DOHH2 (cell line): ENCODE measurements around the gene PEX14.

ENCODE experiments used
- H3F3A ChIP-seq: fragments of 200-600 bp; sonication (generic), shearing (Covaris generic); 2 replicates; pipeline ENCODE4 v1.6.0; 2016; ENCODE audit warnings: antibody characterized with exemption, mild to moderate bottlenecking; ENCODE audit not compliant: control insufficient read depth, insufficient read depth
- H3K27ac ChIP-seq: fragments of 200-600 bp; sonication (generic); 2 replicates; pipeline ENCODE4 v1.5.1; 2014; ENCODE audit warnings: low read depth, mild to moderate bottlenecking, low read length, moderate library complexity
- H3K27me3 ChIP-seq: fragments of 200-600 bp; sonication (generic); 2 replicates; pipeline ENCODE4 v1.6.1; 2014; ENCODE audit warnings: mild to moderate bottlenecking, low read length, mixed read lengths; ENCODE audit not compliant: control insufficient read depth
- H3K36me3 ChIP-seq: fragments of 200-600 bp; sonication (generic); 2 replicates; pipeline ENCODE4 v1.6.1; 2014; ENCODE audit warnings: mild to moderate bottlenecking, low read length, moderate library complexity, mixed read lengths; ENCODE audit not compliant: control insufficient read depth
- H3K4me1 ChIP-seq: fragments of 200-600 bp; sonication (generic); 2 replicates; pipeline ENCODE4 v1.6.1; 2014; ENCODE audit warnings: mild to moderate bottlenecking, low read length, mixed read lengths; ENCODE audit not compliant: control insufficient read depth
- H3K4me2 ChIP-seq: fragments of 200-600 bp; sonication (generic); 2 replicates; pipeline ENCODE4 v1.6.0; 2014; ENCODE audit warnings: mild to moderate bottlenecking, low read length, moderate library complexity
- H3K4me3 ChIP-seq: fragments of 200-600 bp; sonication (generic); 2 replicates; pipeline ENCODE4 v1.5.1; 2014; ENCODE audit warnings: mild to moderate bottlenecking, low read length, mixed read lengths
- H3K79me2 ChIP-seq: fragments of 200-600 bp; sonication (generic); 2 replicates; pipeline ENCODE4 v1.6.1; 2014; ENCODE audit warnings: mild to moderate bottlenecking, low read length, mixed read lengths; ENCODE audit not compliant: control insufficient read depth
- H3K9me2 ChIP-seq: fragments of 200-600 bp; sonication (generic); replicated peaks from 2 replicates; pipeline ENCODE4 v1.6.1; 2014; ENCODE audit warnings: mild to moderate bottlenecking, low read length, mixed read lengths; ENCODE audit not compliant: control insufficient read depth
- H3K9me3 ChIP-seq: fragments of 200-600 bp; sonication (generic); 2 replicates; pipeline ENCODE4 v1.6.1; 2014; ENCODE audit warnings: antibody characterized with exemption, low read length, mixed read lengths; ENCODE audit not compliant: control insufficient read depth, insufficient read depth
- H4K20me1 ChIP-seq: fragments of 200-600 bp; sonication (generic); 2 replicates; pipeline ENCODE4 v1.6.0; 2014; ENCODE audit warnings: low read depth, mild to moderate bottlenecking, antibody characterized with exemption, low read length, moderate library complexity; ENCODE audit not compliant: control insufficient read depth, insufficient read depth
- EZH2phosphoT487 ChIP-seq: fragments of 200-600 bp; sonication (generic); IDR thresholded peaks from 2 replicates; pipeline ENCODE4 v1.6.1; 2017; ENCODE audit warnings: borderline replicate concordance, mild to moderate bottlenecking, antibody characterized with exemption, low read length, moderate library complexity, mixed read lengths
- TF ChIP-seq, protein P1 (sequence below): fragments of 200-600 bp; sonication (generic); IDR thresholded peaks from one replicate; pipeline ENCODE4 v1.5.1; 2014; ENCODE audit warnings: antibody characterized with exemption, mild to moderate bottlenecking, low read depth, low read length; ENCODE audit not compliant: poor library complexity, severe bottlenecking

PEX14 gene

DNA sequence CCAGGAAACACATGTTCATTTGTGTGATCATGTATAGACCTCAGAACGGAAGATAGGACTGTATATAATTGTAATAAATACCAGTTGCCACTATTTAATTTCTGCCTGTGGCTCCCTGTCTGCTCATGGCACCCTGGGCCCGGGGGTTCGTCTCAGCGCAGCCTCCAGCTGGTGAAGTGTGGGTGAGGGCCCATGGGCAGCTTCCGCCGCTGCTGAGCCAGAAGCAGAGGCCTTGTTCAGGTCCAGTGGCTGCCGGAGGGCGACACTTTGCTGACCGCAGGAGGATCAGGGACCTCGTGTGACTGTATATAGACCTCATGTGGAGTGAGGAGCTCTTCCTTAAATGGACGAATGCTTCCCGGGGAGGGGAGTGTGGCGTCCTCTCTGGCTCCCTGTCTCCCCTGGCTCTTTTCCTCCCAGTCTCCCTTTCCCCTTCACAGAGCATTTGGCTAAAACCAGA lies 155.9 kb downstream of the PEX14 start:
- H3K4me2 ChIP-seq: no peak overlapping the region
- H4K20me1 ChIP-seq: no peaks in the 10 kb centered on the region
- H3F3A ChIP-seq: no peaks in the 10 kb centered on the region
- H3K4me3 ChIP-seq: no peak overlapping the region
- no peaks in the 10 kb centered on the region for H3K36me3 ChIP-seq
- H3K9me3 ChIP-seq: no peaks in the 10 kb centered on the region
- TF ChIP-seq EZH2phosphoT487: no peak
- TF ChIP-seq, protein P1, sequence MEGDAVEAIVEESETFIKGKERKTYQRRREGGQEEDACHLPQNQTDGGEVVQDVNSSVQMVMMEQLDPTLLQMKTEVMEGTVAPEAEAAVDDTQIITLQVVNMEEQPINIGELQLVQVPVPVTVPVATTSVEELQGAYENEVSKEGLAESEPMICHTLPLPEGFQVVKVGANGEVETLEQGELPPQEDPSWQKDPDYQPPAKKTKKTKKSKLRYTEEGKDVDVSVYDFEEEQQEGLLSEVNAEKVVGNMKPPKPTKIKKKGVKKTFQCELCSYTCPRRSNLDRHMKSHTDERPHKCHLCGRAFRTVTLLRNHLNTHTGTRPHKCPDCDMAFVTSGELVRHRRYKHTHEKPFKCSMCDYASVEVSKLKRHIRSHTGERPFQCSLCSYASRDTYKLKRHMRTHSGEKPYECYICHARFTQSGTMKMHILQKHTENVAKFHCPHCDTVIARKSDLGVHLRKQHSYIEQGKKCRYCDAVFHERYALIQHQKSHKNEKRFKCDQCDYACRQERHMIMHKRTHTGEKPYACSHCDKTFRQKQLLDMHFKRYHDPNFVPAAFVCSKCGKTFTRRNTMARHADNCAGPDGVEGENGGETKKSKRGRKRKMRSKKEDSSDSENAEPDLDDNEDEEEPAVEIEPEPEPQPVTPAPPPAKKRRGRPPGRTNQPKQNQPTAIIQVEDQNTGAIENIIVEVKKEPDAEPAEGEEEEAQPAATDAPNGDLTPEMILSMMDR: no peak
- no peaks in the 10 kb centered on the region for H3K27me3 ChIP-seq
- no peaks in the 10 kb centered on the region for H3K9me2 ChIP-seq
- no peak overlapping the region for H3K27ac ChIP-seq
- H3K4me1 ChIP-seq: no peaks in the 10 kb centered on the region
- no peaks in the 10 kb centered on the region for H3K79me2 ChIP-seq

DNA sequence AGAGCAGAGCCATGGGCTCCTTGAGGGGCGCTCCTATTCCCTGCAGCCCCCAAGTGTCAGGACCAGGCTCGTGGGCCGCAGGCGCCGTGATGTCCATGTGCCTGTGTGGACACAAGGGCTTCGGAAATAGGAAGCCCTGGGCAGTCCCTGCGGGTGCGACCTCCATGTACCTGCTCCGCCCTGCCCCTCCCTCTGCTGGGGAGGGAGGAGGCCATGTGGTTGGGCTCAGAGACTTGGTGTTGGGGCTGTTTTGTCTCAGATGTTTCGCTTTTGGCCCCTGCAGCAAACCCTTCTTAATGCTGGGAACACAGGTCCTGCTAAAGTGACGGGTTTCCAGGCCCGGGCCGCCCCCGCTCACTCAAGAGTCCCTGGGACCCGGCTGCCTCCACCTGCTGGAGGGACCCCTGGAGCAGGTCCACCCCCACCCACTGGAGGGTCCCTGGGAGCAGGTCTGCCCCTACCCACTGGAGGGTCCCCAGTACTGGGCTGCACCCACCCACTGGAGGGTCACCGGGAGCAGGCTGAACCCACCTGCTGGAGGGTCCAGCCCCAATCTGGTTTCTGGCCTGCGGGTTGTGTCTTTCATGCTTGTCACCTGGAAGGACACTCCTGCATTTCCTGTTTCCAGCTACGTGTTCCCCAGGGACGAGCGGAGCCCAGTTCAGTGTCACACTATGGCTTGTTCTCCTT lies 156.5 kb downstream of the PEX14 start:
- no peaks in the 10 kb centered on the region for H3K79me2 ChIP-seq
- H3K27ac ChIP-seq: no peak overlapping the region
- H3K9me2 ChIP-seq: no peaks in the 10 kb centered on the region
- no peaks in the 10 kb centered on the region for H3K4me1 ChIP-seq
- no peaks in the 10 kb centered on the region for H3F3A ChIP-seq
- TF ChIP-seq EZH2phosphoT487: no peak
- TF ChIP-seq, protein P1: no peak
- H4K20me1 ChIP-seq: no peaks in the 10 kb centered on the region
- H3K4me2 ChIP-seq: no peak overlapping the region
- H3K36me3 ChIP-seq: no peaks in the 10 kb centered on the region
- H3K9me3 ChIP-seq: no peaks in the 10 kb centered on the region
- H3K27me3 ChIP-seq: no peaks in the 10 kb centered on the region
- no peak overlapping the region for H3K4me3 ChIP-seq

DNA sequence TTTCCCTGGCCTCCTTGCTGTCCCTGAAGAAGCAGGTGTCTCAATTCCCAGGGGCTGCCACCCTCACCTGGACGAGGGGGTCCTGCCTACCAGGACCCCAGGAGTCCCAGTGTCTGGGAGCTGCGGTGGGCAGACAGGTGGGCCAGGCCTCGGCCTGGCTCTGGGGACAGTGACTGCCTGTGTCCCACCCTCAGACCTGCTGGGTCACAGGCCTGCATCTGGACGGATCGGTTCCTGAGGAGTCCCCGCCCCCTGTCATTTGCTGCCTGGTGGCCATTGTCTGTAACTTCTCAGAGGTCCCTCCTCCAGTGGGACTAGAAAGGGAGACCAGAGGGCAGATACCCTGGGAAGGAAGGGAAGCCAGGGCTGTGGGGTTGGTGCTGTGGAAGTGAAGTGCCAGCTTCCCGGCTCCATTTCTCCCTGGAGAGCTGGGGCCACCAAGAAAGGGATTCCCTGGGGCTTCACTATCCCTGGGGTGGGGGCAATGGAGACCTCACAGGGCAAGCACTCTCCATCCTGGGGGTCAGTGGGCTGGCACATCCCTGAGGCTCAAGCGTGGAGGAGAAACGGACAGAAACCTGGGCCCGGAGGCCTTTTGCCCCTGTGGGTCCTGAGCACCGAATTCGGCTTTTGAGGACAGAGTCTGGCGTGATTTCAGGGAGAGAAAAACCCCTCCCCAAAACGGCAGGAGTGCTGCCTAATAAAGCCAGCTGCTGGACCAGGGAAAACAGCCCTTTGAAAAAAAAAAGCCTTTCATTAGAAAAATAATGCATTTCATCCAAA lies 157.3 kb downstream of the PEX14 start:
- Histone ChIP-seq H3K27ac (no peak overlapping the region), H3K4me2 (no peak overlapping the region)

More for the DNA sequence above, 157.3 kb downstream of the PEX14 start:
- Histone ChIP-seq H3F3A (0 out of 2 replicates have a peak, but pooled peaks cover 3% of the 10 kb centered on the region), H3K36me3 (no peaks in the 10 kb centered on the region), H3K79me2 (no peaks in the 10 kb centered on the region), H3K9me3 (no peaks in the 10 kb centered on the region), H3K27me3 (no peaks in the 10 kb centered on the region), H3K9me2 (no peaks in the 10 kb centered on the region), H4K20me1 (no peaks in the 10 kb centered on the region), H3K4me1 (no peaks in the 10 kb centered on the region), H3K4me3 (no peak overlapping the region)
- TF ChIP-seq, protein P1: no peak
- no peak for TF ChIP-seq EZH2phosphoT487
